GM18951 (cell line): ENCODE results near the gene PRKAR1B.

Source experiments
- POLR2A ChIP-seq: IDR thresholded peaks from 4 replicates; pipeline ENCODE4 v1.6.1; 2011; ENCODE audit warnings: mild to moderate bottlenecking; ENCODE audit not compliant: insufficient read length, insufficient read depth; ENCODE audit errors: extremely low read depth
- in situ Hi-C: fragments of 300-500 bp; cut with MboI; formaldehyde crosslinking; loops from one replicate; pipeline ENCODE4 v1.12.0; 2022; ENCODE audit warnings: low sequenced_read_pairs, mixed read lengths, inconsistent platforms; ENCODE audit not compliant: unreplicated experiment

The PRKAR1B gene

DNA sequence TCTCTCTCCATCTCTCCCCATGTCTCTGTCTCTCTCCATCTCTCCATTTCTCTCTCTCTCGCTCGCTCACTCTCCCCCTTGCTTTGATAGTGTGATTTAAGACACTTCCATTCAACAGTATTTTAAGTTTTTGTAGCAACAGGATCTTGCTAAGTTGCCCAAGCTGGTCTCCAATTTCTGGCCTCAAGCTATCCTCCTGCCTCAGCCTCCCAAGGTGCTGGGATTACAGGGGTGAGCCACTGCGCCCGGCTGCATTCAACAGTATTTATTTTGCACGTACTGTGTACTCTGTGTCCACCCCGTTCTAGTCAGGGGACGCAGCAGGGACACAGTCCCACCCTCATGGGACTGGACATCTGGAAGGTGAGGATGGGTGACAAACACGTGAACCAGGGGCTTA, 193.0 kb downstream of the PRKAR1B start:
- in situ Hi-C loops, result no loop called here
- no peak for TF ChIP-seq POLR2A

DNA sequence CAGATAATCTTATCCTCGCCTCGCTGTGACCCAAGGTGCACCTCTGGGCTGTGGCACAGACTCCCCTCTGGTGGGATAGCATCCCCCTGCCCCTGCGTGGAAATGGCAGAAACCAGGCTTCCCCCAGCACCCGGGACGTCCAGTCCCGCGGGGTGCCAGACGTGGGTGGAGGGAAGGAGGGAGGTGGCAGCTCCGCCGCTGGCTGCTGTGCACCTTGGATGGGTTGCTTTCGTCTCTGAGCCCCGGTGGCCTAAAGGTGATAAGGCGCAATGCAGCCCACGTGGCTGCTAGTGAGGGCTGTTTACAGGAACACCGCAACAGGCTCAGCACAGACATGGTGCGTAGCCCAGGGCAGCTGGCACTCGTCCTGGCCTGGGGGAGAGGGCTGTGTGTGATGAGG, 193.8 kb downstream of the PRKAR1B start:
- no peak for TF ChIP-seq POLR2A
- in situ Hi-C loops, result no loop called here

DNA sequence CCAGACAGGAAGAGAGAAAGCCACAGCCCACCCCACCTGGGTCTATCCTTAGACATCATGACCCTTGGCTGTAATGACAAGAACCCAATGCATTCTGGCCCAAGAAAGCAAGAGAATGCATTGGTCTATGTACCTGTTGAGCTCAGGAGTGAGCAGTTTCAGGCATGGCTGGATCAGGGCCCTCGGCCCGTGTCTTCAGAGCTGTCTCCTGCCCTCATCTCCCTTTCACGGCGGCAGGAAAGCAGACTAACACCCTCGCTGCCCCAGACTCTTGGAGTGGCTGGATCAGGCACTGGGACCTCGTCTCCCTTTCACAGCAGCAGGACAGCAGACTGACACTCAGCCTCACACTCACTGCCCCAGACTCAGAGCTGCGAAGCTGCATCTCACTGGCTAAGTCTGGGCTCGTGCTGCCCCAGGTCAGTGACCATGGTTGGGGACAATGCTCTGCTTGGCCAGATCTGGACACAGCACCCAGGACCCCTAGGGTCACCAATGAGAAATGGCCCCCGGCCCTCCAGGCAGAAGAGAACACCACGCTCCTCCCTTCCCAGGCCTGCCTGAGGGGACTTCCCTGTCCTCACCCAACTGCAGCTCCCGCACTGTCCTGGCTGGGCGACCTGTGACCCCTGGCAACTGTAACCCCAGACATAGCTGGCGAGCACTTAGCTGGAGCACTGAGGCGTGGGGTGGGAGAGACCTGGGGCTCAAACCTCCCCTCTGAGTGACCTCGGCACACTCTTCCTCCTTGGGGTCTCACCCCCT, 194.5 kb downstream of the PRKAR1B start:
- in situ Hi-C loops, result no loop called here
- TF ChIP-seq POLR2A, result no peak

DNA sequence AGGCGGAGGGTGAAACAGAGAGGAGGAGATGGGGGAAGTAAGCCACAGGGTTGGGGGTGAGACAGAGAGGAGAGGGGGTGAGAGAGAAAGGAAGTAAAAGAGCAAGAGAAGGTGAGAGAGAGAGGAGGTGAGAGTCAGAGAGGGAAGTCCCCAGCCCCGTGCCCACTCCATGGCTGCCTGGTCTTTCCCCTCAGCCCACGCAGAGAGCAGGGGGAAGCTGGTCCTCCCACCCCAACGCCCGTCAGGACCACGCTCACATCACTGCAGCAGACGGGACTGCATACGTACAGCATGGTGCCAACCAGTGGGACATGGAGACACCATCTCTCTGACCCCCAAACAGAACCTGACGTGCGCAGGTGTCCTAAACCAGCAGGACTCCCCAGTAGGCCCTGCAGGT, 195.3 kb downstream of the PRKAR1B start:
- no peak for TF ChIP-seq POLR2A
- in situ Hi-C loops, result no loop called here

DNA sequence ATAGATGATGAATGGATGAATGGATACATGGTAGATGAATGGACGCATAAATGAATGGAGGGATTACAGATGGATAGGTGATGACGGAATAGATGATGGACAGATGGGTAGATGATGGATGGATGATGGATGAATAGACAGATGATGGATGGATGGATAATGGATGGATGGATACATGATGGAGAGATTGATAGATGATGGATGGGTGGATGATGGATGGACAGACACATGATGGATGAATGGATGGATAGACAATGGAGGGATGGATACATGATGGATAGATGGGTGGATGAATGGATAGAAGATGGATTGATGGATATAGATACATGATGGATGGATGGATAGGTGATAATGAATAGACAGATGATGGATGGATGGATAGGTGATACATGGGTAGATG, 198.6 kb downstream of the PRKAR1B start:
- in situ Hi-C loops, result no loop called here
- TF ChIP-seq POLR2A, result no peak

DNA sequence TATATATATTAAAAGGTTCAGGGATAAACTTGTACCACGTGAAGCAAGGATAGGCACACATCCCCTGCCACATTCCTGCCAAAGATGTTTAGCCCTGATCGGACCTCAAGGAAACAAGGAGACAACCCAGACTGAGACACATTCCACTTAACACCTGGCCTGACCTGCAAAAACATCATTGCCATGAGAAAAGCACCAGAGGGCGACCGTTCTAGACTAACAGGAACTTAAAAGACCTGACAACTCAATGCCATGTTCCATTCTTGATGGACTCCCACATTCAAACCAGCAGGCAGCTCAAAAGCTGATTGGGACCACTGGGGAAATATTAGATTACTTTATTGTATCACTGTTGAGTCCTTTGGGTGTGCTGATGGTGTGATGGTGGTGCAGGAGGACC, 199.4 kb downstream of the PRKAR1B start:
- no peak for TF ChIP-seq POLR2A
- in situ Hi-C loops, result no loop called here

DNA sequence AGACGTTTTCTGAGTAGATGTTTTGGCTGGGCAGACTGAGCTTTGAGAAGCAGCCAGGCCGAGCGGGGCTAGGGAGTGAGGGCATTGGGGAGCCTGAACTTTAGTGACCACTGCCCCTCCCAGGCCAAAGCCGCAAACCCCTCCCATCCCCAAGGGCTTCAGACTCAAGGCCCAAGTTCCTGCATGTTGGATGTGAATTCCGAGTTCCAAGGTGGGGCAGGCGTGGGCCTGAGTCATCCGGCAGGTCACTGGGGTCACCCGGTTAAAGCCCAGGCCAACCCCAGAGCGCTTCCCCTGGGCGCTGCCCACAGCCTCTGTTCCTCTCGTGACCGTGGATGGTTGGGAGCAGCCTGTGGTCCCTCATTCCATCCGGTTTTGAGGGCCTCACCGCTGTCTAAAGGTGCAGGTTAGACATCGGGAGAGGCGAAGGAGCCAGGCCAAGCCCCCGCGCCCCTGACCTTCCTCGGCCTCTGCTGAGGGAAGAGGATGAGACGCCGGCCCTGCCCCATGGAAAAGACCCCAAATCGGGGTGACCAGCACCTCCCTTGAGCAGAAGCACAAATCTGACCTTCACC, 200.5 kb downstream of the PRKAR1B start:
- no peak for TF ChIP-seq POLR2A
- in situ Hi-C loops, result no loop called here

DNA sequence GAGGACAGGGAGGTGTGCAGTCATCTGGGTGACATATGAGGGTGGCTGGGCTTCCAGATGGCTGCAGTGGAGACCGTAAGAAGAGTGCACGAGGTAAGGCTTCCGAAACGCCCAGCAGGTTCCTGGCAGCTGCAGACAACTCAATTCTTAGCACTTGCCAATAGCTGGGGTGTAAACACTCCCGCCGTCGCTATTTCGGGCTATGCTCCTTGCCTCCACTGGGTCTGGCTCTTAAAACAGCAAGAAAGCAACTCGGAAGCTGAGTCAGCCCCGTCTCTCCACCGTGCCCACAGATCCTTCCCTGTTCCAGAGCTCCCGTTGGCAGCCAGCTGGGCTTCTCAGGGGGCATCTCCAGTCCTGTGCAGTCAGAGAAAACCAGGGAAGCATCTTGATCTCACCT, 201.3 kb downstream of the PRKAR1B start:
- in situ Hi-C loops, result no loop called here
- TF ChIP-seq POLR2A, result no peak

DNA sequence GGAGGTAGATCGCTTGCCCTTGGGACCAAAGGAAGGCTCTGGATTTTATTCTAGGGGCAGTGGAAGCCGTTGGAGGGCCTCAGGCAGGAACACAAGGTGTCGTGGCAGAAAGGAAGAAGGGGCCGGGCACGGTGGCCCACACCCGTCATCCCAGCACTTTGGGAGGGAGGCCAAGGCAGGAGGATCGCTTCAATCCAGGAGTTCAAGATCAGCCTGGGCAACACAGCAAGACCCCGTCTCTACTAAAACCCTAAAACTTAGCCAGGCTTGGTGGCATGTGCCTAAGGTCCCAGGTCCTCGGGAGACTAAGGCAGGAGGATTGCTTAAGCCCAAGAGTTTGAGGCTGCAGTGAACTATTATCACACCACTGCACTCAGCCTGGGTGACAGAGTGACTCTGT, 202.3 kb downstream of the PRKAR1B start:
- TF ChIP-seq POLR2A, result no peak
- in situ Hi-C loops, result no loop called here

DNA sequence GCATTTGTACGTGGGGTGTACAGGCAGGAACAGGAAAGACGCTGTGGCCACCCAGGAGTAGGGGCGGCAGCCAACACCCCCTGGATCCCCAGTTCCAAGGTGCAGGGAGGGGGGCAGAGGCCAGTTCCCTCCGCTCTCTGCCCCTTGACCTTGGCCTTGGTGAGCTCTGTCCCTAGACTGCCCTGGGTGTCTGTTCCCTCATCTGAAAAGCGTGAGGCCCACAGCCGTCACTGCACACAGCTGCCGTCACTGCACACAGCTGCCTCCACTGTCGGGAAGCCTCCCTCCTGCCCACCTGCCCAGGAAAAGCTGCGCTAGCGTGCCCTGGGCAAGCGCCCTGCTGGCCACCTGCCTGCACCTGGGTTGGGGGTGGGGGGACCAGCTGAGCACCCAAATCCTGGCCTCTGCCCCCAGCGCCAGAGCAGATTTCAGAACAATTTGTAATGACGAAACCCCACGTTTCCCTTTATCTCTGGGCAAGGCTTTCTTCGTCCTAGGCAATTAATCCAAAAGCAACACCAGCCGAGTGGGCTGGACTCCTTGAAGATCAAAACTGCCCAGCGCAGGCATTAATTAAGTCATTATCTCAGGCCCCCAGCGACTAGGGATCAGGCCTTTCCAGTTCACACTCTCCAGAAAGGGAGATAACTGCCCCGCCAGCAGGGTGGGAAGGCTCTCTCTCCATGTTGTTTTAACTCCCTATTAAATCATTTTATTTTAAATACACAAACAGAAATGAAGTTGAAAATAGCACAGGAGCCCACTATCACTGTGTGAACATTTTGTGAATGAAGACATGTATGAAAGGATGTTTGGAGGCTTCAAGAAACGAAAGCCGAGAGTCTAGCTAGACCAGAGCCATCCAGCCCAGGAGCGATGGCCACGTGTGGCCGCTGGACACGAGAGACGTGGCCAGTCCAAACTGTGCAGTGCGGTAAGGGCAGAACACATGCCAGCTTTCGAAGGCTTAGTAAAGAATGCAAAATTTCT, 203.4 kb downstream of the PRKAR1B start:
- in situ Hi-C loops, result no loop called here
- TF ChIP-seq POLR2A, result no peak

DNA sequence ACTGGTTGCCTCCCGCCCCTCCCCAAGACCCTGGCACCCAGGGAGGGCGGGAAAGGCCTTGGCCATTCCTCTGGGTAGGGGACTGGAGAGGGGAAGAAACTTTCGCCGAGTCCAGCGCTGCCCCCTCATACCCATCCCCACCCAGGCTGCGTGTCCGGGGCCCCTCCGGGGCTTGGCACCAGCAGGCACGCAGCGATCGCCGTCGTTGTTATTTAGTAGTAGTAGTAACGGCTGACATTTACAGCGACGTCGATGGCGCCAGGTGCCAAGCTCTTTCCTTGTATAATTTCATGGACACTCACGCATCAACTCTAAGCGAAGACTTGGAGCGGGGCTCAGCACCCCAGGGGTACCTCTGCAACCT, 204.1 kb downstream of the PRKAR1B start:
- TF ChIP-seq POLR2A, result no peak
- in situ Hi-C loops, result no loop called here

DNA sequence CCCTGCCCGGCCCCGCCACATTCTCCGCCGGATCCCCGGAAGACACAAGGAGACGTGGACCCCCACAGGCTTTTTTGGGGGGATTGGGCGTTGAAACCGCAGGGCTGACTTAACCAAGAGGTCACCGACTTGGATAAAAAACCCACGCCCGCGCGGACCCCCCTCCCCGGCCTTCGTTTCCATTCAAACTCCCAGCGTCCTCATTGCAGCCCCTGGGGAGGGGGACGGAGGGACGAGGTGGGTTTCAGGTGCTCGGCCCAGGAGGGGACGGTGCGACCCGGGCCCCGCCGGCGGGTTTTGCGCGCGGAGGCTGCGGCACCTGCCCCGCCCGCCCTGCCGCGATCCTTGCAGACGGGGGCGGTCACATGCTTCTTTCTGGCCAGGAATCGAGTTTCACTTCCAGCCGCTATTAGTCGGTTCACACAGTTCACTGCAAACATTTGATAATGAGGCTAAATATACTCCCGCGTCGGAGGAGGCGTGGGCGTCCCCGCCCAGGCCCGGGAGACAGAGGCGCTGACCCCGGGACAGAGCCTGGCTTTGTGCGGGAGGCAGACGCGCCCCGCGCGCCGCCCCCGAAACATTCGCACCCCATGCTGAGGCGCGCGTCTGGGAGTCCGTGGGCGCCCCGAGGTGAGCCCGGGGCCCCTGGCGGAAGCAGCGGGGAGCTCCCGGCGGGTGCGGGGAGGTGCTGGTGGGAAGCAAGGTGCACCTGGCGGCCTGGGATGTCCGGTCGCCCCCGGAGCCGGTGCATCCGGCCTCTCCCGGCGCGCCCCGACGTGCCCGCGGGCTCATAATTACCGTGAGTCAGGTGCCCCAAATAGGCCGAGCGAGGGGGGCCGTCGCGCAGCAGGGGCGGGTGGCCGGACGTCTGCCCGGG, 204.8 kb downstream of the PRKAR1B start:
- in situ Hi-C loops, result no loop called here
- TF ChIP-seq POLR2A, result no peak
